C4-2B (cell line): ENCODE data around the gene DDIT3.

Source experiments
- ZFX ChIP-seq: fragments of 450-650 bp; IDR thresholded peaks from 2 replicates; pipeline ENCODE4 v1.6.1; 2017
- TF ChIP-seq, protein P1 (sequence below): fragments of 450-650 bp; conservative IDR thresholded peaks from 2 replicates; pipeline ENCODE4 v1.5.1; 2017; ENCODE audit warnings: mild to moderate bottlenecking

DNA sequence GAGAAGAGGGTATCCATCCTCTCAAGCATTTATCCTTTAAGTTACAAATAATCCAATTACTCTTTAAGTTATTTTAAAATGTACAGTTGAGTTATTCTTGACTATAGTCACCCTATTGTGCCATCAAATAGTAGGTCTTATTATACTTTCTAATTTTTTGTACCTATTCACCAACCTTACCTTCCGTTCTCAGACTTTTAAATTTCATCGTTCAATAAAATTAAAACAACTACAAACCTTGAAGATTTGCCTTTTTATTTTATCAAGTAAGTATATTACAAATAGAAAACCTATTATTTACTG lies 27.6 kb upstream of the DDIT3 start:
- TF ChIP-seq, protein P1, sequence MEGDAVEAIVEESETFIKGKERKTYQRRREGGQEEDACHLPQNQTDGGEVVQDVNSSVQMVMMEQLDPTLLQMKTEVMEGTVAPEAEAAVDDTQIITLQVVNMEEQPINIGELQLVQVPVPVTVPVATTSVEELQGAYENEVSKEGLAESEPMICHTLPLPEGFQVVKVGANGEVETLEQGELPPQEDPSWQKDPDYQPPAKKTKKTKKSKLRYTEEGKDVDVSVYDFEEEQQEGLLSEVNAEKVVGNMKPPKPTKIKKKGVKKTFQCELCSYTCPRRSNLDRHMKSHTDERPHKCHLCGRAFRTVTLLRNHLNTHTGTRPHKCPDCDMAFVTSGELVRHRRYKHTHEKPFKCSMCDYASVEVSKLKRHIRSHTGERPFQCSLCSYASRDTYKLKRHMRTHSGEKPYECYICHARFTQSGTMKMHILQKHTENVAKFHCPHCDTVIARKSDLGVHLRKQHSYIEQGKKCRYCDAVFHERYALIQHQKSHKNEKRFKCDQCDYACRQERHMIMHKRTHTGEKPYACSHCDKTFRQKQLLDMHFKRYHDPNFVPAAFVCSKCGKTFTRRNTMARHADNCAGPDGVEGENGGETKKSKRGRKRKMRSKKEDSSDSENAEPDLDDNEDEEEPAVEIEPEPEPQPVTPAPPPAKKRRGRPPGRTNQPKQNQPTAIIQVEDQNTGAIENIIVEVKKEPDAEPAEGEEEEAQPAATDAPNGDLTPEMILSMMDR: no peak
- no peak for TF ChIP-seq ZFX
